Mammary microvascular endothelial cell (primary cell): ENCODE data around the gene ASB16. TPM values are rescaled to one million over a fixed set of nuclear protein-coding genes. Genes with fewer than 3 reads are reported as not detected.

Source experiments
- total RNA-seq: library from RNA; depleted of rRNA; stranded (reverse); fragments of >200 nt; gene quantifications from 2 replicates; pipeline ENCODE4 v1.2.3, GENCODE V29; 2015

ASB16 gene
- total RNA-seq, result 0.15 TPM in 1 of 2 replicates, not detected in the other

GRCh38 chr17:44170499-44171201 is at the start of gene ASB16:
TSS of gene ASB16 (plus strand) at chr17:44170704. CDS start at chr17:44170790, 86 bp downstream.

GRCh38 chr17:44123356-44124117 is 47.0 kb upstream of the ASB16 start, which contains the start of gene HDAC5:
TSS of gene HDAC5 (minus strand) at chr17:44123641. CDS start at chr17:44117515, 6,126 bp downstream.

GRCh38 chr17:44186307-44187130 is 16.0 kb downstream of the ASB16 start, which contains the start of gene TMUB2:
TSS of gene TMUB2 (plus strand) at chr17:44186972. CDS start at chr17:44187709, 737 bp downstream.

DNA sequence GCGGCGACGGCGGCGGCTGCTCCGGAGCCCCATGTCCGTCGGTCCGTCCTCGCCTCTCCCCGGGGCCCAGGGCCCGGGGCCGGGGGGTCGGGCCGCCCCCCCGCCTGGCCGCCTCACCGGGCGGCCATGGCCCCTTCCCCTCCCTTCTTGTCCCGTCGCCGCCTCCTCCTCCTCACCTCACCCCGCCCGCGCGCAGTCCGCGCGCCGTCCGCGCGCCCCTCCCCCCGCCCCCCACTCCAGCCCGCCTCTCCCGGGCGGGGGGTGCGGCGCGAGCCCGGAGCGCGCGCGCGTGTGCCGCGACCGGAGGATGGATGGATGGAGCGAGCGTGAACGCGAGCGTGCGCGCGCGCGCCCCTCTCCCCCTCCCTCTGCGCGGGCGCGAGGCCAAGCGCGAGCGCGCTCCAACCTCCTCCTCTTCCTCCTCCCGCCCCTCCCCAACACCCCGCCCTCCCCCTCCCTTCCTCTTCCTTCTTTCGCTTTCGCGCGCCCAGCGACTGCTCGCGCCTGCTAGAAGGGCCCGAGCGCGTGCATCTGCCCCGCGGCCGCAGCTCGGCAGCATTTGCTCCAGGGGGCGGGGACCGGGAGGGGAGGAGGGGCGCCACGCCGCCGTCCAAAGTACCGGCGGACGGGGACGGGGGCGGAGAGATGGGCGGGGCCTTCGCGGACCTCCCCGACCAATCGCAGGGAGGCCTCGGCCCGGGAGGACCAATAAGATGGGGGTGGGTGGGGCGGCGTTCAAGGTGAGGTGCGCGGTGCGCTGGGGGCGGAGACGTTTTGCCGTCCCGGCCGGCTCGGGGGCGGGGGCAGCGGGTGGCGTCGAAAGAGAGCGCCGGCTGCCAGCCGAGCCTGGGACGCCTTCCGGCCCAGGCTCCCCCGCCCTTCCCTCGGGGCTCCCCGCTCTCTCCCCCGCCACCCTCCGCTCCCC is 29.3 kb downstream of the ASB16 start, which contains the start of gene ATXN7L3:
TSS of gene ATXN7L3 (minus strand) at position 332 of the 925 bp plus-strand sequence. CDS start 1,814 bp downstream, outside the sequence.

GRCh38 chr17:44219616-44220212 is 49.2 kb downstream of the ASB16 start, which contains the start of gene UBTF:
TSS of gene UBTF (minus strand) at chr17:44219675. CDS start at chr17:44218229, 1,446 bp downstream.

Other genes starting within 250 kb of the ASB16 start
- gene PPY, start 228.2 kb upstream of the ASB16 start, total RNA-seq, result not detected in 2 replicates
- not detected in 2 replicates for gene PYY, start 216.8 kb upstream of the ASB16 start, total RNA-seq
- gene NAGS, start 166.1 kb upstream of the ASB16 start, total RNA-seq, result 11.0 and 13.9 TPM in 2 replicates
- gene TMEM101, start 155.7 kb upstream of the ASB16 start, total RNA-seq, result 37.7 and 48.3 TPM in 2 replicates
- 48.2 and 48.4 TPM in 2 replicates for gene LSM12, start 104.0 kb upstream of the ASB16 start, total RNA-seq
- gene G6PC3, start 100.0 kb upstream of the ASB16 start, total RNA-seq, result 38.5 and 48.9 TPM in 2 replicates
- gene HDAC5, start 47.1 kb upstream of the ASB16 start, total RNA-seq, result 39.0 and 42.1 TPM in 2 replicates
- gene HROB, start 28.8 kb upstream of the ASB16 start, total RNA-seq, result 5.0 and 7.2 TPM in 2 replicates
- gene TMUB2, start 16.3 kb downstream of the ASB16 start, total RNA-seq, result 26.7 and 27.2 TPM in 2 replicates
- gene ATXN7L3, start 29.2 kb downstream of the ASB16 start, total RNA-seq, result 28.8 and 55.3 TPM in 2 replicates
- 50.5 and 55.8 TPM in 2 replicates for gene UBTF, start 49.0 kb downstream of the ASB16 start, total RNA-seq
- gene SLC4A1, start 97.4 kb downstream of the ASB16 start, total RNA-seq, result not detected in 2 replicates
- not detected in 2 replicates for gene RUNDC3A, start 137.9 kb downstream of the ASB16 start, total RNA-seq
- gene SLC25A39, start 154.1 kb downstream of the ASB16 start, total RNA-seq, result 100 and 102 TPM in 2 replicates
- gene GRN, start 174.6 kb downstream of the ASB16 start, total RNA-seq, result 445 and 504 TPM in 2 replicates
- gene FAM171A2, start 193.1 kb downstream of the ASB16 start, total RNA-seq, result 2.6 and 3.2 TPM in 2 replicates
- 0.39 TPM in 1 of 2 replicates, not detected in the other for gene ITGA2B, start 218.9 kb downstream of the ASB16 start, total RNA-seq